ENCODE results near the gene LARP4.

Gene LARP4

DNA sequence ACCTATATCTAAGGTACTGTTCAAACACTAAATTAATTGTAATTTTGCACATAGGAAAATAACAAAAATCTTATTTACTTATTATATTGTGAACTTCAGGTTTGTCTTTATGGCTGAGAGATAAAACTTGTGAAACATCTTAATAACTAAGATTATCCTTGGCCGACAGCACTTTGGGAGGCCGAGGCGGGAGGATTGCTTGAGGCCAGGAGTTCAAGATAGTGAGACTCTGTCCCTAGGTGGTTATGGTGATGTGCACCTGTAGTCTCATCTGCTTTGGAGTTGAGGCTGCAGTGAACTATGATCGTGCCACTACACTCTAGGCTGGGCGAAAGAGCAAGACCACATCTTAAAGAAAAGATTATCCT lies 126.7 kb downstream of the LARP4 start:
- no peak for DNase-seq (ENCODE audit: low spot score)

GRCh38 chr12:50528800-50529199 lies 128.1 kb downstream of the LARP4 start:
- no peak for DNase-seq (ENCODE audit: low spot score)

- DNase-seq (ENCODE audit: low spot score) = no peak
Observed at GRCh38 chr12:50529345-50529744, 128.7 kb downstream of the LARP4 start.
